GM12891 (cell line): ENCODE measurements around the gene ECI1.

Source experiments
- POLR2A ChIP-seq: IDR thresholded peaks from 2 replicates; pipeline ENCODE4 v1.6.1; 2011; ENCODE audit warnings: low read depth, low read length, control low read depth
- POLR2AphosphoS5 ChIP-seq: IDR thresholded peaks from 2 replicates; pipeline ENCODE4 v1.6.1; 2011; ENCODE audit warnings: low read depth, low read length, control low read depth
- SPI1 ChIP-seq: IDR thresholded peaks from 2 replicates; pipeline ENCODE4 v1.6.1; 2011; ENCODE audit warnings: low read depth, low read length, control low read depth
- TAF1 ChIP-seq: IDR thresholded peaks from 2 replicates; pipeline ENCODE4 v1.6.1; 2011; ENCODE audit warnings: low read depth, low read length, control low read depth

DNA sequence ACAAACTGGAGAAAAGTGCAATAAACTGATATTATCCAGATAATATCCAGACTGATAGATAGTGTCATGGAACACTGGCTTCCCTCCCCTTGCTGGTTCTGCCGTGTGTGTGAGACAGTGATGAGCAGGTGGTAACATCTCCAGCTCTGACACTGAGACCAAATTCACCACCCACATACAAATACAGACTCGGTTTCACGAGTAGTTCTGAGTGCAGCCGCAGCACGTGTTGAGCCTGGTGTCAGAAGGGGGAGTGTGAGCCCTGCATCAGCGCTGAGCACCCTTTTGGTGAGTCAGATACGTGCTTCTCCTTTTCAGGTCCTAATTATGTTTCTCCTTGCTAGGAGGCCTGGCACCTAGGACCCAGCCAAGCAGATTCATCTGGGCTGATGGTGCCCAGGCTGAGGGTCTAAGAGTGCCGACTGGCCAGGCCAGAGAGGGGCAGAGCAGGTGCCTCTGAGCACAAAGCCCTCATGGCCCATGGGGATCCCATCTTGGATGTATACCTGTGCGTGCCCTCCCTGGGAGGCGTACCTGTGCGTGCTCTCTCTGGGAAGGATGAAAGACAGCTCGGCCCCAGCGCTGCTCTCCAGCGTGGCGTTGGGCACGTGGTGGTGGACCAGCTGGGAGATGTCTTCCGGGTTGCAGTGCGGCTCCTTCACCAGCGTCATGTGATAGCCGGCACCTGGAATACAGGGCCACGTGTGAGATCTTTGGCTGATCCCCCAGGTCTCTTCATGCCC lies 43.8 kb upstream of the ECI1 start:
- TF ChIP-seq POLR2A, result no peak
- TF ChIP-seq SPI1, result peak; percentile 36; the same call in 1 of the 2 replicates
- TF ChIP-seq POLR2AphosphoS5, result no peak
- no peak for TF ChIP-seq TAF1
